ENCODE results near the gene CFAP65.

Gene CFAP65

GRCh38 chr2:219001100-219001576, 40.2 kb downstream of the CFAP65 start:
- Histone ChIP-seq H3K36me3 (ENCODE audit: insufficient read depth, low read length) (no peaks in the 10 kb centered on the region), H3K4me2 (ENCODE audit: low read length) (no peak overlapping the region), H3K4me1 (ENCODE audit: control insufficient read depth, insufficient read depth, low read length) (peaks cover 14% of the 10 kb centered on the region), H3K9ac (ENCODE audit: low read depth, low read length) (no peak overlapping the region), H3K4me3 (ENCODE audit: low read length) (no peak overlapping the region), H3K27me3 (ENCODE audit: control insufficient read depth, insufficient read depth, low read length) (peaks cover 72% of the 10 kb centered on the region), H3K9me3 (replicated peaks; ENCODE audit: low read length) (no peaks in the 10 kb centered on the region)

- Histone ChIP-seq H3K4me2 (ENCODE audit: low read length) (no peak overlapping the region), H3K9ac (ENCODE audit: low read depth, low read length) (no peak overlapping the region), H3K36me3 (ENCODE audit: insufficient read depth, low read length) (no peaks in the 10 kb centered on the region), H3K4me1 (ENCODE audit: control insufficient read depth, insufficient read depth, low read length) (peaks cover 19% of the 10 kb centered on the region), H3K4me3 (ENCODE audit: low read length) (no peak overlapping the region), H3K9me3 (replicated peaks; ENCODE audit: low read length) (no peaks in the 10 kb centered on the region), H3K27me3 (ENCODE audit: control insufficient read depth, insufficient read depth, low read length) (peaks cover 74% of the 10 kb centered on the region)
Measured at GRCh38 chr2:219000569-219000960, 40.8 kb downstream of the CFAP65 start.

DNA sequence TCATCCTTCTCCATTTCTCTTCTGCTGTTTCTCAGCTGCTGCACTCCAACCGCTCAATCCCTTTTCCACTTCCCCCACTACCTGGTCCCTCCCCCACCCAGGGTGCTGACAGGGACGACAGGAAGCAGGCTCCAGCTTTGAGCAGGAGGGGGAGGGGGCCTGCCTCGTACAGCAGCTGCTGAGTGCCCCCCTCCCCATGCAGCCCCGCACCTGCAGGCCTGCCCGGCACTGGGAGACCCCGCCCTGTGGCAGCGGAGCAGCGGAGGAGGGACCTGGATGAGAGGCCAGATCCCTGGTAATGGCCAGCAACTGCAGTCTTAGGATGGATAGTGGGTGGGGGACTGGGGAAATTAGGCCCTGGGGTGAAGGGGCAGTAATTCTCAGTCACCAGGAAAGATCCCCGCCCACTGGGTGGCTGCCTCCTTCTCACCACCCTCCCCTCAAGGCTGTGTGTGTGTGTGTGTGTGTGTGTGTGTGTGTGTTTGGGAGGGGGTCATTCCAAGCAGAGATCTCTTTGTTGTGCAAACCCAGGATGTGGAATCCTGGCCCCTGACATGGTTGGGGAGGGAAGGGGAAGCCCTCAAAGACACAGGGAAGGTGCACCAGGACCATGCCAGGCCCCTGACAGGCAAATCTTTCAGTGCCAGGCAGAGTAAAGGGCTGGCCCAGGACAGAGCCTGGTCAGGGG, 41.3 kb downstream of the CFAP65 start:
- Histone ChIP-seq H3K9ac (ENCODE audit: low read depth, low read length) (no peak overlapping the region), H3K36me3 (ENCODE audit: insufficient read depth, low read length) (no peaks in the 10 kb centered on the region), H3K4me1 (ENCODE audit: control insufficient read depth, insufficient read depth, low read length) (peaks cover 19% of the 10 kb centered on the region), H3K4me3 (ENCODE audit: low read length) (no peak overlapping the region), H3K27me3 (ENCODE audit: control insufficient read depth, insufficient read depth, low read length) (peaks cover 74% of the 10 kb centered on the region), H3K4me2 (ENCODE audit: low read length) (no peak overlapping the region), H3K9me3 (replicated peaks; ENCODE audit: low read length) (no peaks in the 10 kb centered on the region)

DNA sequence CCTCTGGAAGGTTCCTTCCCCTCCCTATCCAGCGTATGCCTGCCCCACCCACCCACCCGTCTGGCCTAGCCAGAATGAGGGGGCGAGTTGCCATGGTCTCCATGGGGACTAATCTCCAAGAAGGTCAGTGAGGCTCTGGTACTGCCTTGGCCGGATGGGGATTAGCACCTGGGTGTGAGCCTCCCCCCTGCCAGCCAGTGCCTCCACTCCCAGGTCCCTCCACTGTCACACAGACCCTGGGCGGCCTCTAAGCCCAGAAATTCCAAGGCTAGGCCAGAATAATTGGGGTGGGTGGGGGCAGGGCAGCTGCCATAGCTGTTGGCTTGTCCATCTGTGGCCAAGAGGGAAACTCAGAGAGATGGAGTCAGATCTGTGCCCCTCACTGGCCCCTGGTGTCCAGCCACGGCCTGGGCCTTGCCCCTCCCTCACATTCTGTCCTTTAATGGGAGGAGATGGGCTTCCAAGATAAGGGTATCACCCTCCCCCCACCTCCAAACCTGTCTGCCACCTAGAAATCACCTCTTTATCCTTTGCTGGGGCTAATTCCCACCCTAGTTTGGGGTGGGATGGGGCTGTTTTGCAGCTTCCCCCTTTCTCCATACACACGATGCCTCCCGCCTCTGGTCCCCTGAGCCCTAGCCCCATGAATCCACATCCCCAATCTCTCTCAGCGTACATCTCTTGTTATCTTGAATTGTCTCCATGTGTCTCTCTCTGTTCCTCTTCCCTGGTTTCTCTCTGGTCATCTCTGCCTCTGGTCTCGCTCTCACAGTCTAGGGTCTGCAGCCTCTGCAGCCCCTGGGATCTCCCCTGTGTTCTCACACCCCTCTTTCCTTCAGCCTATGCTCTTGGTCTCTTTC, 42.1 kb downstream of the CFAP65 start:
- H3K4me3 ChIP-seq (ENCODE audit: low read length): no peak overlapping the region
- no peaks in the 10 kb centered on the region for H3K36me3 ChIP-seq (ENCODE audit: insufficient read depth, low read length)
- peaks cover 19% of the 10 kb centered on the region for H3K4me1 ChIP-seq (ENCODE audit: control insufficient read depth, insufficient read depth, low read length)
- peaks cover 76% of the 10 kb centered on the region for H3K27me3 ChIP-seq (ENCODE audit: control insufficient read depth, insufficient read depth, low read length)
- no peak overlapping the region for H3K4me2 ChIP-seq (ENCODE audit: low read length)
- no peak overlapping the region for H3K9ac ChIP-seq (ENCODE audit: low read depth, low read length)
- H3K9me3 ChIP-seq (replicated peaks; ENCODE audit: low read length): no peaks in the 10 kb centered on the region

- Histone ChIP-seq H3K27me3 (ENCODE audit: control insufficient read depth, insufficient read depth, low read length) (peaks cover 76% of the 10 kb centered on the region), H3K9me3 (replicated peaks; ENCODE audit: low read length) (no peaks in the 10 kb centered on the region), H3K4me3 (ENCODE audit: low read length) (no peak overlapping the region), H3K4me1 (ENCODE audit: control insufficient read depth, insufficient read depth, low read length) (peaks cover 23% of the 10 kb centered on the region), H3K9ac (ENCODE audit: low read depth, low read length) (no peak overlapping the region), H3K36me3 (ENCODE audit: insufficient read depth, low read length) (no peaks in the 10 kb centered on the region), H3K4me2 (ENCODE audit: low read length) (no peak overlapping the region)
Measured at GRCh38 chr2:218998414-218999002, 42.8 kb downstream of the CFAP65 start.

DNA sequence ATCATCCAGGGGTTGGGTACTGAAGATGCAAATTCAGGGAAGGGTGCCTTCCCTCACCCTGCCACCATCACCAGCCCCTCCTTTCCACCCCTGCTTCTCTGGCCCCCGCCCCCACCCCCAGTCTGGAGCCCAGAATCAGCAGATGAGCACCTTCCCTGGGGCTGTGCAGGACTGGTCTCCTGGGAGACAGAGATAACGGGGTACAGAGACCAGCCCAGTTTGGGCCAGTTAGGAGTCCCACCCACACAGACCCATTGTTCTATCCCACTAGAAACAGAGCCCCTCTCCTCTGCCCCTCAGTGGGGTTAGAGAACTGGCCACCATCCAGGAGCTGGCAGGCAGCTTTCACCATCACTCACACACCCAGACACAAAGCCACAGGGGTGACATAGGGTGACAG, 43.6 kb downstream of the CFAP65 start:
- Histone ChIP-seq H3K4me1 (ENCODE audit: control insufficient read depth, insufficient read depth, low read length) (peaks cover 27% of the 10 kb centered on the region), H3K4me3 (ENCODE audit: low read length) (no peak overlapping the region), H3K36me3 (ENCODE audit: insufficient read depth, low read length) (no peaks in the 10 kb centered on the region), H3K9ac (ENCODE audit: low read depth, low read length) (no peak overlapping the region), H3K27me3 (ENCODE audit: control insufficient read depth, insufficient read depth, low read length) (peaks cover 76% of the 10 kb centered on the region), H3K9me3 (replicated peaks; ENCODE audit: low read length) (no peaks in the 10 kb centered on the region), H3K4me2 (ENCODE audit: low read length) (no peak overlapping the region)

DNA sequence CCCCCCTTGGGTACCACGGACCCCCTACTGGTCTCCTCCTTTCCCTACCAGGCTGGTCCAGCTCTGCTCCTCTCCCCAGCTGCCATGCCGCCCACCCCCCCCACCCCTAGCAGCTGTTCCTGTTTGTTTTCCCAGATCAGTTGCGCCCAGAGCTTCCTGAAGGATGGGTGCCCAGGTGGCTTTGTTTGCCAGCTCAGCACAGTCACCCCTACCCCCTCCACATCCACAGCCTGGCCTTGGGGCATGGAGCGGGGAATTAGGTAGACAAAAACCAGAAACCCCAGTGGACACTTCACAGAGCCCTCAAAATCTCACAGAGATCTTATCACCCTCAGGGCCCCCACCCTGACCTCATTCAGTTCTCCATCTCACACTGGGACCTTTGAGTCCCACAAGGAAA, 44.4 kb downstream of the CFAP65 start:
- Histone ChIP-seq H3K4me1 (ENCODE audit: control insufficient read depth, insufficient read depth, low read length) (peaks cover 23% of the 10 kb centered on the region), H3K9me3 (replicated peaks; ENCODE audit: low read length) (no peaks in the 10 kb centered on the region), H3K27me3 (ENCODE audit: control insufficient read depth, insufficient read depth, low read length) (peaks cover 76% of the 10 kb centered on the region), H3K4me3 (ENCODE audit: low read length) (no peak overlapping the region), H3K36me3 (ENCODE audit: insufficient read depth, low read length) (no peaks in the 10 kb centered on the region), H3K9ac (ENCODE audit: low read depth, low read length) (no peak overlapping the region), H3K4me2 (ENCODE audit: low read length) (no peak overlapping the region)

- no peak overlapping the region for H3K9ac ChIP-seq (ENCODE audit: low read depth, low read length)
- H3K4me3 ChIP-seq (ENCODE audit: low read length): peak overlapping the region; percentile 68
Measured at GRCh38 chr2:218995972-218996711, 45.2 kb downstream of the CFAP65 start.

DNA sequence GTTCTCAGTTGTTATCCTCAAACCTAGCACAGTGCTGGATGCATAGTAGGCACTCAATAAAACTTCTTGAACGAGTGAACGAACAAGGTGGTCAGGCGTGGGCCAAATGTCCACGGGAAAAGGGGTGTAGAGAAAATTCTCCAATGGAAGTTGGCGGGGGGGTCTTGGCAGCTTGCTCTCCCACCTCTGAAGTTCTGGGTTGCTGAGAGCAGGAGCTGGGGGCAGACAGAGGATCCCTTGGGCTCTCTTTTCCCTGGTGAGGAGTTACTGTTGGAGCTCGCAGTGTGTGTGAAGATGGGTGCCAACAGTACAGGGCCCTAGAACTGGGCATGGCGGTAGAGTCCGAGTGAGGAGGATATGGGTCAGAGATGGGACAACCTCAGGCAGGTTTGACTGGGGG, 45.8 kb downstream of the CFAP65 start:
- peak overlapping the region; percentile 94 for H3K4me2 ChIP-seq (ENCODE audit: low read length)
- peaks cover 76% of the 10 kb centered on the region for H3K27me3 ChIP-seq (ENCODE audit: control insufficient read depth, insufficient read depth, low read length)
- H3K4me3 ChIP-seq (ENCODE audit: low read length): no peak overlapping the region

More at GRCh38 chr2:218995972-218996711, 45.2 kb downstream of the CFAP65 start:
- H3K4me1 ChIP-seq (ENCODE audit: control insufficient read depth, insufficient read depth, low read length): peaks cover 21% of the 10 kb centered on the region
- H3K36me3 ChIP-seq (ENCODE audit: insufficient read depth, low read length): no peaks in the 10 kb centered on the region
- peak overlapping the region; percentile 94 for H3K4me2 ChIP-seq (ENCODE audit: low read length)
- H3K9me3 ChIP-seq (replicated peaks; ENCODE audit: low read length): no peaks in the 10 kb centered on the region
- peaks cover 76% of the 10 kb centered on the region for H3K27me3 ChIP-seq (ENCODE audit: control insufficient read depth, insufficient read depth, low read length)

DNA sequence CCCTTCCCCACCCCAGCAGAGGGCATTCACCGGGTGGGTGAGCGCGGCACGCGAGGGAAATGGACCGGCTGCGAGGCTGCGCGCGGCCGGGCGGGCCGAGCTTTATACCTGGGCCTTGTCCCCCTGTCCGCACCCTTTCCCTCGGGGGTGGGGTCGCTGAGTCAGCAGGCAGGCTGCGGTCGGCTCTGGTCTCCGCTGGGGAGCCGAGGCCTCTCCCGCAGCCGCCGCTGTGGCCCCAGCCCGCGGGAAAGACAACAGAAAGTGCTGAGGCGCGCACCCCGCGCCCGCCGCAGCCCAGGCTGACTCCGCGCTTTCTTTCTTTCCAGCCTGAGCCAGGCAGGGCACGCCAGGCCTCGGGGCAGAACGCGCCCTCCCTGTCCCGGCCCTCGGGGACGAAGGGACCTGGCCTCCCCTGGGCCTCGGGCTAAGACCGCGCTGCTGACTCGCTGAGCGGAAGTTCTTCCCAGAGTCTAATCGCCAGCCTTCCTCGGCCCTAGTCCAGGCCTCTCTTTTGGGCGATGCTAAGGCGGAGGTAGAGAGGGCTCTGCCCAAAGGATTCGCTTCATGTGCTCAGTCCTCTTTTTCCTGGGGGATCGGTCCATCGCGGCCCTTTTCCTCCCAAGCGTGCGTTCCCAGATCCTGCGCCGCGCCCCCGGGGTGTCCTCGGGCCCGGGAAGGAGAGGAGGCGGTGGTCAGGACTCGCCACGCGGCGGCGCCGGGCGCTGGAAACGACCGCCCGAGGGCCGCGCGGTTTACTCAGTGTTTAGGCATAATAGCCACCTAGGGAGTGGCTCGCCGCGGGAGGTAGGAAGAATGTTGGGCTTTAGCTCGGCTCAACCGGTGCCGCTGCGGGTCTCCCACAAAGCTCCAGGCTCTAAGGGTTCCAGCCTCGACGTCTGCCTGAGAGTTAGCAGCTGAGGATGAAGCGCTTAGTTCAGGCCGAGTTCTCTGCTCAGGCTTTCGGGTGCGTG, 47.7 kb downstream of the CFAP65 start, which contains the start of gene CRYBA2:
TSS of gene CRYBA2 (minus strand) at position 78 of the 971 bp plus-strand sequence. CDS start 246 bp downstream, outside the sequence.
- Histone ChIP-seq H3K4me1 (ENCODE audit: control insufficient read depth, insufficient read depth, low read length) (peaks cover 21% of the 10 kb centered on the region), H3K36me3 (ENCODE audit: insufficient read depth, low read length) (no peaks in the 10 kb centered on the region), H3K4me3 (ENCODE audit: low read length) (peak within 1 kb of the TSS; percentile 63), H3K9me3 (replicated peaks; ENCODE audit: low read length) (no peaks in the 10 kb centered on the region), H3K9ac (ENCODE audit: low read depth, low read length) (peak within 1 kb of the TSS; percentile 43), H3K4me2 (ENCODE audit: low read length) (peak within 1 kb of the TSS; percentile 90), H3K27me3 (ENCODE audit: control insufficient read depth, insufficient read depth, low read length) (peaks cover 87% of the 10 kb centered on the region)

More for the DNA sequence above, 45.8 kb downstream of the CFAP65 start:
- no peak overlapping the region for H3K9ac ChIP-seq (ENCODE audit: low read depth, low read length)
- H3K9me3 ChIP-seq (replicated peaks; ENCODE audit: low read length): no peaks in the 10 kb centered on the region
- no peaks in the 10 kb centered on the region for H3K36me3 ChIP-seq (ENCODE audit: insufficient read depth, low read length)
- peaks cover 21% of the 10 kb centered on the region for H3K4me1 ChIP-seq (ENCODE audit: control insufficient read depth, insufficient read depth, low read length)
